ENCODE results near the gene ABCB4.
"Not testable (repeated sequence)": the region's sequence is repeated elsewhere in the genome, so short reads cannot be mapped to it uniquely, and the experiment has no call there.

The ABCB4 gene

DNA sequence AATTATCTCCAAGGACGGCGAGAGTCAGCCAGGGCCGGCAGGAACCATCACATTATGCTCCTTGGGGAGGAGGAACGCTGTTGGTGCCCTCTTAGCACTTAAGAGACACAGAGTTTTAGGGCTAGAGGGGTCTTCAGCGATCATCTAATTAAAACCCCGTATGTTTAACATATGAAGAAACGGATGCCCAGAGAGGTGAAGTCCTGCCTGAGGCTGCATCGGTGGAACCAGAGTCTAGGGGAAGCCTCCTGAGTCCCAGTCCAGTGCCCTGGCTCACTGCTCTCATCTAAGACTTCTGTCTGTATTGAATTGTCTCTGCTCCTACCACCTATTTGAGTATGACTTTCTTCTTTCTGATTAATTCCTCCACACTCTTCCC, 688 bp upstream of the ABCB4 start:
- DNase-seq = no peak

DNA sequence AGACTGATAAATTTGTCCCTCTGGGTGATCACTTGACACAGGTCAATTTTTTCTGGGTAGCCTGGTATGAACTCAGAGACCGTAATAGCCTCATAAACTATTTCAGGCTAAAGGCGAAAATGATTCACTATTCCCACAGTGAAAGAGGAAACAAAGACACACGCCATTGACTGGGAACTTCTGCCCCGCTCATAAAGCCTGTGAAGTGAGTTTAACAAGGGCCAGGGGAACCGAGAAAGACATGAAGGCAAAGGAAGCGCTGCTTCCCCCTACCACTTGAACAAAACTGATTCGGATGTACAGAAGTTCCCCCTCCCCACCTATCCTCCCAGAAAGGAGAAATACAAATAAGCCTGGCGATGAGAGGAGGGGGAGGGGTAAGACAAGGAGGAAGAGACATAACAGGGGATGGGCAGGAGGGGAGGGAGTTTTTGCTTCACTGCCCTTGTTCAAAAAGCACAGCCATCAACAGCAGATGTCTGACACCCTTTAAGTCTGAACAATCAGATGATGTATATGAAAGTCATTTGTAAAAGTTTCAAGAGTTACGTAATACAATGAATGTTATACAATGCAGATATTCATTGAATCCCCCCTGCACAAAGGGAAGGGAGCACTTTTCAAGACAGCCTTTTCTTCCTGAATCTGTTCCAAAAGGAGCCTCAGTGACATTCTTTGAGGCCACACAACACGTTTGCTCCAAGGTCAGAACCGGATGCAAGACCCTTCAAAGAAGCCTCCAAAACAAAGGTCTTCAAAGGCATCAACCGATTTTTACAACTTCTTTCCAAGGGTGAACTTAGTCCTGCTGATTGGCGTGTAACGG, 734 bp downstream of the ABCB4 start:
- DNase-seq = peak in 5 of 56 donors; percentile 1 to 6 (median 2)

DNA sequence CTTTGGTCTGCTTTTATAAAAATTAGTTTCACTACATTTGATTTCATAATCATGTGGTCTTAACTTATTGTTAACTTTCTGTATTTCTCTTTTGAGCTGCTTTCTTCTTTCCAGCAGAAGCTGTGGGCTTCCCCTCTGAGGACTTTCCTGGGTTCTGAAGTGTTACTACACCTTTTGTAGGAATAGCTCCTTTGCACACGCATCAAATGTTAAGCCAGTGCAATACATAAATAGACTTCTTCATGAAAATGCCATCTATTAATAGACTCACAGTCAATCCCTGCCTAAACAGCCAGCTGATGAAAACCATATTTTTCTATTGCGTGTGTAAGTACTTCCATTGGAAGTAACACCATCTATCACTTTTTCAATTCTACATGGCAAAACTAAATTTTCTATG, 1.5 kb downstream of the ABCB4 start:
- no peak for DNase-seq

DNA sequence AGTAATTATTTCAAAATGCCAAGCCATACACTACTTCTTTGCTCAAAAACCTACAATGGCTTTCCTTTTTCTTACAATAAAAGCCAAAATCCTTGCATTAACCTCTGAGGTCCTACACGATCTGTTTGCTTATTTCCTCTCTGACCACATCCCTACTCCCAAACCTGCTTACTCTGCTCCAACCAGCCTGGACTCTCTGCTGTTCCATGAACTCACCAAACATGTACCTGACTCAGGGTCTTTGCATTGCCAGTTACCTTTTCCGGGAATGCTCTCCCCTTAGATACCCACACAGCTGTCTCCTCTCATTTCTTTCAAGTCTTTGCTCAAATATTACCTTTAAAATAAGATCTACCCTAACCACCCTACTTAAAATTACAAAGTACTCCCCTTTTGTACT, 2.3 kb downstream of the ABCB4 start:
- no peak for DNase-seq

DNA sequence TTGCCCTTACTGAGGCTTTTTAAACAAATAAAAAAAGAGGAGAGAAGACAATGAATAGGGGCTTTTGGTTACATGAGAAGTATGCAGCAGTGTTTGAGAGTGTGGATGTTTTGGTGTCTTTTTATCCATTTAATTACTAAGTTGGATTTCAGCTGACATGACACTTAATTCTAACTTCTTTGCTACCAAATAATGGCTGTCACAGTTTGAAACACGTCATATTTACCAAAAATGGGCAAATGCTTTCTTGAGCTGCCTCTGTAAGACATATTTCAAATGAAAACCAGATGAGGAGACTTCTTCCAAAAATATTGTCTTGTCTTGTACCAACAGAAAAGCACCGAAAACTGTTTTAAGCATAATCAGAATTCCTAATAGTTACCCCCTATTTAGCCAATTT, 4.0 kb downstream of the ABCB4 start:
- DNase-seq = no peak

DNA sequence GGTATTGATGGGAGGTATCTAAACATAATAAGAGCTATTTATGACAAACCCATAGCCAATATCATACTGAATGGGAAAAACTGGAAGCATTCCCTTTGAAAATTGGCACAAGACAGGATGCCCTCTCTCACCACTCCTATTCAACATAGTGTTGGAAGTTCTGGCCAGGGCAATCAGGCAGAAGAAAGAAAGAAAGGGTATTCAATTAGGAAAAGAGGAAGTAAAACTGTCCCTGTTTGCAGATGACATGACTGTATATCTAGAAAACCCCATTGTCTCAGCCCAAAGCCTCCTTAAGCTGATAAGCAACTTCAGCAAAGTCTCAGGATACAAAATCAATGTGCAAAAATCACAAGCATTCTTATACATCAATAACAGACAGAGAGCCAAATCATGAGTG, 6.3 kb downstream of the ABCB4 start:
- not testable (repeated sequence) for DNase-seq

DNA sequence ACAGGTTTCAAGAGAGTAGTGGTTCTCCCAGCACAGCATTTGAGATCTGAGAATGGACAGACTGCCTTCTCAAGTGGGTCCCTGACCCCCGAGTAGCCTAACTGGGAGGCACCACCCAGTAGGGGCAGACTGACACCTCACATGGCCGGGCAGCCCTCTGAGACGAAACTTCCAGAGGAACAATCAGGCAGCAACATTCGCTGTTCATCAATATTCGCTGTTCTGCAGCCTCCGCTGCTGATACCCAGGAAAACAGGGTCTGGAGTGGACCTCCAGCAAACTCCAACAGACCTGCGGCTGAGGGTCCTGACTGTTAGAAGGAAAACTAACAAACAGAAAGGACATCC, 10.0 kb downstream of the ABCB4 start:
- DNase-seq = not testable (repeated sequence)

DNA sequence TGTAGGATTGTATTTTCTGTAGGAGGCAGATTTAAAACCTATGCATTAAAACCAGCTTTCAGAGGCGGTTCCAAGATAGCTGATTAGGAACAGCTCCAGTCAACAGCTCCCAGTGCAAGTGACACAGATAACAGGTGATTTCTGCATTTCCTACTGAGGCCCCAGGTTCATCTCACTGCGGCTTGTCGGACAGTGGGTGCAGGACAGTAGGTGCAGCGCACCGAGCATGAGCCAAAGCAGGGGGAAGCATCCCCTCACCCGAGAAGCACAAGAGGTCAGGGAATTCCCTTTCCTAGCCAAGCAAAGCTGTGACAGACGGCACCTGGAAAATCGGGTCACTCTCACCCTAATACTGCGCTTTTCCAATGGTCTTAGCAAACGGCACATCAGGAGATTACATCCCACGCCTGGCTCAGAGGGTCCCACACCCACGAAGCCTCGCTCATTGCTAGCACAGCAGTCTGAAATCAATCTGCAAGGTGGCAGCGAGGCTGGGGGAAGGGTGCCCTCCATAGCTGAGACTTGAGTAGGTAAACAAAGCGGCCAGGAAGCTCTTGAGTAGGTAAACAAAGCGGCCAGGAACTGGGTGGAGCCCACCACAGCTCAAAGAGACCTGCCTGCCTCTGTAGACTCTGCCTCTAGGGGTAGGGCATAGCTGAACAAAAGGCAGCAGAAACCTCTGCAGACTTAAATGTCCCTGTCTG, 10.5 kb downstream of the ABCB4 start:
- DNase-seq = not testable (repeated sequence)

DNA sequence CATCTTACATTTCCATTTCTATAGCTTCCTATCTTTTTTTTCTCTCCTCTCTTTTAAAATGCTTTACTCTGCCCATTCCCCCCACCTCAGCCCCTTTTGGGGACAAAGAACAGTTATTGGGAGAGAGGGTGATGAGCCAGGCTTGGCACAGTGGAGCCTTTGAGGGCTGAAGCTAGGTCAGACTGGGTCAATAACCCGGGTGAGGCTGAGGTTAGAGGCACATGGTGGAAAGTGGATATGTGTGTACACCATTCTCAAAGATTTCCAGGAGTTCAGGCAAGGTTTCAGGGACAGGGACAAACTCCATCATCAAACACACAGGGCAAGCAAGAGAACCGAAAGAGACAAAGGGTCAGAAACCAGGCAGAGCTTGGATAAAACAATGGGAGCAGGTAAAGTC, 11.5 kb downstream of the ABCB4 start:
- no peak for DNase-seq

DNA sequence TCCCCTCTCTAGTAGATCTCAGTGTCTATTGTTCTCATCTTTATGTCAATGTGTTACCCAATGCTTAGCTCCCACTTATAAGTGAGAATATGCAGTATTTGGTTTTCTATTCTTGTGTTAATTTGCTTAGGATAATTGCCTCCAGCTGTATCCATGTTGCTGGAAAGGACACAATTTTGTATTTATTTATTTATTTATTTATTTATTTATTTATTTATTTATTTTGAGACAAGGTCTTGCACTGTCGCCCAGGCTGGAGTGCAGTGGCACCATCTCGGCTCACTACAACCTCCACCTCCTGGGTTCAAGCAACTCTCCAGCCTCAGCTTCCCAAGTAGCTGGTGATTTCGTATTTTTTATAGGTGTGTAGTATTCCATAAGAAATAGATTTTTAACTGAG, 15.0 kb downstream of the ABCB4 start:
- DNase-seq = not testable (repeated sequence)

DNA sequence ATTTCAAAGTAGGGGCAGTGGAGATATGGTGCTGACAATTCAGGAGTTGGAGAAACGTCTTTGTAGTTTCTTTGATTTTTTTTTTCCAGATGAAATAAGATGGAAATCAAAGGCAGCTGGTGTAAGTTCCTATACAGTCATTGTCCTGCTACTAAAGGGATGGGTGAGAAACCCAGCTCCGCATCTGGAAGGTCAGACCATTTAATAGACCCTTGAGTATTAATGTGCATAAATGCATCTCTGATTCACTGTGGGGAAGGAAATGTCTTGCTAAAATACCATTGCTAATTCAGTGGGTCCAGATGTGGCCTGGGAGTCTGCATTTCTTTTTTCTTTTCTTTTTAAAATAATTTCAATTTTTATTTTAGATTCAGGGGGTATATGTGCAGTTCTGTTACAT, 15.5 kb downstream of the ABCB4 start:
- DNase-seq = no peak

DNA sequence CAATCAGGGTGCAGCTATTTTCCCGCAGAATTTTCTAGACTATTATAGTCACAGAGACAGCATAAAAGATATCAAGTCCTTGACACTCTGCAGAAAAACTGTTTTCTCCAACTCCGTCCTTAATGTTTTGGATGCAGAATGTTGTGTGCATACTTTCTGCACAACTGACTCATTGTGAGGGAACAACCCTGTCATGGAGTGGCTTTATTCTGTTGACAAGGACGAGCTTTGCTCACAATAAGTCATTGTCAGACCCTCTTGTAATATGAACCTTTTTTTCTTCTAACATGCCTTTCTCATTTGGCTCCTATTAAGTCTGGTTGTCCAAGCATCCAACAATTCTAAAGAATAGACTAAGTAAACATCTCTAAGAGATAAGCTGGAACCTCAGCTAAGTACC, 17.3 kb downstream of the ABCB4 start:
- no peak for DNase-seq

DNA sequence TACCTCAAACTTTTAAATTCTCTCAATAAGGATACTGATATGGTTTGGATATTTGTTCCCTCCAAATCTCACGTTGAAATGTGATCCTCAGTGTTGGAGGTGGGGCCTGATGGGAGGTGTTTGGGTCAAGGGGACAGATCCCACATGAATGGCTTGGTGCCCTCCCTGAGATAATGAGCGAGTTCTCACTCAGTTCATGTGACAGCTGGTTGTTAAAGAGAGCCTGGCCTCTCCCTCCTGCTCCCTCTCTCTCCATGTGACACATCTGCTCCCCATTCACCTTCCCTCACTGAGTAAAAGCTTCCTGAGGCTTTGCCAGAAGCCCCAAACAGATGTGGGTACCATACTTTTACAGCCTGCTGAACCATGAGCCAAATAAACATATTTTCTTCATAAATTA, 19.2 kb downstream of the ABCB4 start:
- no peak for DNase-seq

DNA sequence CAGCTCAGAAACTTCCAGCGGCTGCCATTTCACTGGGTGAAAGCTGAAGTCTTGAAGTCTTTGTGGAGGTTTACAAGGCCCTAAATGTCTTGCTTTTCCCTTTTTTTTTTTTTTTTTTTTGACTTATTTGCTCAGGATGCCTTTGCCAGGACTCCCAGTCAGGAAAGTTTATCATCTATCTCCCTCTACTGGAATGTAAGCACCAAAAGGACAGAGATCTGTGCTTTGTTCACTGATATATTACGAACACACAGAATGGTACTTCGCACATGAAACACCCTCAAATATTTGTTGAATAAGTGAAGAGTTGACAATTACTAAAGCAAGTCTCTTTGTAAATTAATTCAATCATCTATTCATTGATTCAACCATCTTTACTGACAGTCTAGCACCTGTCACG, 23.2 kb downstream of the ABCB4 start:
- no peak for DNase-seq

DNA sequence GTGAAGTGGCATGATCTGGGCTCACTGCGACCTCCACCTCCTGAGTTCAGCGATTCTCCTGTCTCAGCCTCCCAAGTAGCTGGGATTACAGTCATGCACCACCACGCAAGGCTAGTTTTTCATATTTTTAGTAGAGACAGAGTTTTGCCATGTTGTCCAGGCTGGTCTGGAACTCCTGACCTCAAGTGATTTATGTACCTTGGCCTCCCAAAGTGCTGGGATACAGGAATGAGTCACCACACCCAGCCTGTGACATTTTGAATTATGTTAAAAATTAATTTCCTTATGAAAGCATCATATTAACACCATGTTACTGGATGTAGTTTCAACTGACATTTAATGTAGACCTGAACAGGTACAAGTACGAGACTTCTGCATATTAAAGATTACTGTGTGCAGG, 24.3 kb downstream of the ABCB4 start:
- no peak for DNase-seq

DNA sequence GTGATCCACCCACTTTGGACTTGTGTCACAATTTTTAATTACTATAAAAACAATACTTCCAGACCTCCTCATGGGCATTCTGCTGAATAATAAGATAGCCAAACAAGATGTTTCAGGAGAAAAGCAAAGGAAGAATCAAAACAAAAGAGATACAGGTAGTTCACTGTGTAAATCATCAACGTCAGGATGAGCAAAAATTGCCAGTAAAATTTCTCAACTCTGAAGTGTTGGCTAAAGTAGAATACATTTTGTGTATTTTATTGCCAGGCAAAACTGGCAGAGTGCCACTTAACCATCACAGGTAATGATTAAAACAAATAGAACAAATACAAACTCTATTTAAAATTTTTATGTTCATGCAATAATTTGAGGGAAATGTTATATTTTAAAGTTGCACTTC, 24.8 kb downstream of the ABCB4 start:
- no peak for DNase-seq

DNA sequence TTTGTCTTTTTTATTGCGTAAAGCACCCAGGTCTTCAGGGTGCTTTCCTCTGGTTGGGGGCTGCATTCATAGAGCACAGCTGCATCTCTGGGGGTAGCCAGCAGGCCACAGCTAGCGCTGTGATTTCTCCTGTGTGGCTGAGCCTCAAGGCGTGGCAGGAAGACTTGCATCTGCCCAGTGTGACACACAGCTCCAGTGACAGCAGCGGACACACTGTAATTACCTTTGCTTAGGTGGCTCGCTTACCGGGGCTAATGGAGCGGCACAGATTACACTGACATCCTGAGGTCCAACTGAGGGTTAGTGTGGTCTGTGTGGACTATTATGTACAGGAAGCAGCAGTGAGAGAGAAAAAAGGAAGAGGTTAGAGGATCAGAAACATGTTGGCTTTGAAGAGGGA, 27.1 kb downstream of the ABCB4 start:
- DNase-seq = no peak

DNA sequence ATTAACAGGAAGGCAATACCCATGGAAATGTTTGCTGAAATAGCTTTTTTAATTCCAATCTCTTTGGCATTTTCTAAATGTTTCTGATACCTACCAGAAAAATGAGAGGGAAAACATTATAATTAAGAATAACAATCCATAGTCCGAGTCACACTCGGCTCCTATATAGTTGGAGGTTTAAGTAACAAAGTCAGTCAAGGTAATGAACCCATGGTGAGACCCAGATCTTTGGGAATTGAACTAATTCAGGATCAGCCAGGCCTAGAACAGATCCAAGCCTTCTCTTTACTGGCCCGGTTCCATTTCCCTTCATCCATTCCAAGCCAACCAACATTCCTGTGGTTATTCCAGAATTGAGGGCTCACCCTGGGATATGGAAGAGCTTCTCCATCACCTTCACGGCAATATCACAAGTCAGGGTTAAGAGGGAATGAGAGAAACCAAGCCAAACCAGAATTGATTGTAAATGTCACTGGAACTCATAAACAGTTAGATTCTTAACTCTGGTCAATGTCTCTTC, 28.3 kb downstream of the ABCB4 start:
- DNase-seq = no peak

DNA sequence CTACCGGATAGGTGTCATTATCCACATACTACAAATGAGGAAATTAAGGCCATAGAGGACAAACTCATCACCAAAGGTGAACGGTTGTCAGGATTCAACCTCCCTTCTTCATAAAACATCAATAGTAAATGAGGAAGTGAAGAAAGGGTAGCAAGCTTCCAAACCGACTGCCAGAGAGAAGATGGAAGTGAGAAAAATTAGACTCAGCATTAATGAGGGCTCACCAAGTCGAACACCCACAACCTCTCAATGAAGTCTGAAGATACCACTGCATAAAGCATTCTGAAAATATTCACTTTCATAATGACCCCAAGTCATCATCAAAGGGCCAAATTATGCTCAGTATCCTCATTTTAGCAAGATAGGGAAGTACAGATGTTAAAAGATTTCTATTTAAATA, 29.6 kb downstream of the ABCB4 start:
- DNase-seq = no peak

DNA sequence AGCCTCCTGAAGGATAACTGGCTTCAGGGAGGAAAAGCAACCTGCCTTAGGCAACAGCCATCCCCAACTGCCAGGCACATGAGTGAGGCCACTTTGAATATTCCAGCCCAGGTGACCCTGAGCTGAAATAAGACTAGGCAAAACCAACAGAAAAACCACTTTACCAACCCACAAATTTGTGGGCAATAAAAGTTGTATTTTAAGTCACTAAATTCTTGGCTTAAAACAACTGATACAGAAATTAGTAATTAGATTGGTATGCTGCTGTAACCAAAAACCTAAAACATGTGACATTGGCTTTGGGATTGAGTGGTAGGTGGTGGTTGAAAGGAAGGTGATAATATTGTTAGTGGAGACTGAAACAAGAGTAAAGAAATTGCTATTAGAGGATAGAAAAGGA, 39.9 kb downstream of the ABCB4 start:
- DNase-seq = no peak

DNA sequence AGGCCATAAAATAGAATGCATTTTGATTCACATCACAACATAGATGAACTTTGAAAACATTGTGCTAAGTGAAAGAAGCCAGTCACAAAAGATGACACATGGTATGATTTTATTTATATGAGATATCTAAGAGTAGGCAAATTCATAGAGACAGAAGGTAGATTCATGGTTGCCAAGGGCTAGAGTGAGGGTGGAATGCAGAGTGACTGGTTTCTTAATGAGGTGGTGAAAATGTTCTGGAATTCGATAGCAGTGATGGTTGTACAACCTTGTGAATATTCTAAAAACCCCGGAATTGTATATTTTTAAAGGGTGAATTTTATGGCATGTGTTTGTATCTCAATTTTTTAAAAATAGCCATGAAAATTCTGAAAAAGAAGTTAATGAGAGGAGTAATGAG, 42.9 kb downstream of the ABCB4 start:
- DNase-seq = no peak

DNA sequence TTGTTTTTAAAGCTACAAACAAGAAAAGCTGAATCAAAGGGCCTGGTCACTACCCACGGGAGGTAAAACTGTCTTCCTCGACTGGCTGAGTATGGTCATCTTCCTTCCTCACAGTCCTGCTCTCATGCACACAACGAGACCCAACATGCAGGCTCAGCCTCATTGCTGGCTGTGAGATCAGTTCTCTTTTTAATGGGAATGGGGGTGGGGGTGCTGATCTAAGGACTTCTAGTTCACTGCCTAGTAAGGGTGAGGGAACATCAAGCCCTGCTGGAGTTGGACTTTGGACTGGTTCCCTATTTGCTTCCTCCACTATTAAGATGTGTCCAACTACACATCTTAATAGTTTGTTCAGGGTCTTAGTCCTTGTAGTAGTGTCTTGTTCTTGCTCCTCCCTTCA, 48.2 kb downstream of the ABCB4 start:
- DNase-seq = peak in 1 of 56 donors; percentile 1

DNA sequence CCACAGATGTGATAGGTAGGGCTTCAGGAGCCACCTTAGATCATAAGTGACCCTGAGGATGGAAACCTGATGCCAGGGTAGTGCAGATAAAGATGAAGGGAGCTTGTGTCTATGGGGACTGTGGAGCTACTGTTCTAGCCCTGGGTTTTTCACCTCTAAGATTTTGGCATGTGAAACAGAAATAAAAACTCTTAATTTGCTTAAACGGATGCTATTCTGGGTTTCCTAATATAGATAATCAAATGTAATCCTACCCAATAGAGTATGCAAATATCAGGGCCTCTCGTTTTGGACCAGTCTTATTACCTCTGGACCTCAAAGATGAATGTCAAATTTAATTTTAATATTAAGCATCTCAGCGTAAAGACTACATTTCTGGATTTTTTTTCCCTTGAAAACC, 49.3 kb downstream of the ABCB4 start:
- DNase-seq = no peak

Measured in nucleus accumbens (tissue), 56 donors.